ENCODE measurements around the gene TBC1D8. TPM values are rescaled to one million over a fixed set of nuclear protein-coding genes. Genes with fewer than 3 reads are reported as not detected.

Gene TBC1D8
- total and polyA plus RNA-seq, 2 donors (not counting 1 experiment from before 2014, with no cell fraction given), result 1.7 to 15.7 TPM

- Histone ChIP-seq H3K4me2 (replicated peaks; ENCODE audit: low read depth, low read length, poor library complexity, severe bottlenecking) (no peak overlapping the region), H3K4me3 (ENCODE audit: control extremely low read depth in 1 of 5, extremely low read depth in 1 of 5, insufficient read depth in 1 of 5, low read depth in 2 of 5, low read length in 4 of 5) (no peak overlapping the region), H3K36me3 (replicated peaks in 1 of 2; ENCODE audit: control extremely low read depth in 1 of 2, control insufficient read depth in 1 of 2, extremely low read depth in 1 of 2, insufficient read depth in 2 of 2, low read length in 1 of 2) (no peaks in the 10 kb centered on the region), H3K27me3 (replicated peaks in 1 of 4; ENCODE audit: control extremely low read depth in 1 of 4, control insufficient read depth in 3 of 4, insufficient read depth in 4 of 4, low read length in 3 of 4) (no peaks in the 10 kb centered on the region), H3K9me3 (ENCODE audit: control extremely low read depth in 1 of 3, control insufficient read depth in 2 of 3, insufficient read depth in 1 of 3, low read length in 2 of 3) (no peaks in the 10 kb centered on the region), H3K4me1 (ENCODE audit: control insufficient read depth in 2 of 2, insufficient read depth in 2 of 2, low read length in 2 of 2) (no peaks in the 10 kb centered on the region), H3K27ac (ENCODE audit: low read length in 2 of 2) (no peak overlapping the region), H2AFZ (ENCODE audit: insufficient read depth, low read depth, low read length, poor library complexity, severe bottlenecking) (no peak overlapping the region), H3K9ac (ENCODE audit: low read length) (no peak overlapping the region), H4K20me1 (ENCODE audit: control insufficient read depth, insufficient read depth, low read length, poor library complexity, severe bottlenecking) (no peaks in the 10 kb centered on the region), H3K79me2 (ENCODE audit: control insufficient read depth, insufficient read depth, low read length) (no peaks in the 10 kb centered on the region)
- TF ChIP-seq EZH2 (IDR thresholded peaks at IDR 0.05; ENCODE audit: borderline replicate concordance, insufficient read depth, low read depth, low read length, poor library complexity, severe bottlenecking), result no peak
- TF ChIP-seq CTCF (IDR thresholded peaks at IDR 0.05), result no peak
- POLR2A ChIA-PET, result no interaction called here
- CTCF ChIA-PET, result no interaction called here
- no peak overlapping the region for H3K27ac Mint-ChIP-seq
- WGBS (ENCODE audit: insufficient coverage), result 100% methylated on average over 4 of the region's 6 CpGs
- no peak for ATAC-seq (ENCODE audit: low read depth)
- no peak overlapping the region for H3K4me3 Mint-ChIP-seq
- H3K4me1 Mint-ChIP-seq, result peaks cover under 1% of the 10 kb centered on the region
- H3K9me3 Mint-ChIP-seq (ENCODE audit: insufficient read depth), result no peaks in the 10 kb centered on the region
- DNase-seq, result no peak
- intact Hi-C loops (cut with micrococcal nuclease), result no loop called here
- H3K27me3 Mint-ChIP-seq, result peaks cover 15% of the 10 kb centered on the region
These were observed 68.2 kb downstream of the TBC1D8 start for GRCh38 chr2:101082998-101083397.

GRCh38 chr2:101081375-101081907 is 69.7 kb downstream of the TBC1D8 start:
- Histone ChIP-seq H3K4me3 (ENCODE audit: control extremely low read depth in 1 of 5, extremely low read depth in 1 of 5, insufficient read depth in 1 of 5, low read depth in 2 of 5, low read length in 4 of 5) (no peak overlapping the region), H3K79me2 (ENCODE audit: control insufficient read depth, insufficient read depth, low read length) (no peaks in the 10 kb centered on the region), H4K20me1 (ENCODE audit: control insufficient read depth, insufficient read depth, low read length, poor library complexity, severe bottlenecking) (no peaks in the 10 kb centered on the region), H3K36me3 (replicated peaks in 1 of 2; ENCODE audit: control extremely low read depth in 1 of 2, control insufficient read depth in 1 of 2, extremely low read depth in 1 of 2, insufficient read depth in 2 of 2, low read length in 1 of 2) (no peaks in the 10 kb centered on the region), H3K27me3 (replicated peaks in 1 of 4; ENCODE audit: control extremely low read depth in 1 of 4, control insufficient read depth in 3 of 4, insufficient read depth in 4 of 4, low read length in 3 of 4) (no peaks in the 10 kb centered on the region), H3K9ac (ENCODE audit: low read length) (no peak overlapping the region), H3K4me1 (ENCODE audit: control insufficient read depth in 2 of 2, insufficient read depth in 2 of 2, low read length in 2 of 2) (no peaks in the 10 kb centered on the region), H3K4me2 (replicated peaks; ENCODE audit: low read depth, low read length, poor library complexity, severe bottlenecking) (no peak overlapping the region), H3K27ac (ENCODE audit: low read length in 2 of 2) (no peak overlapping the region), H3K9me3 (ENCODE audit: control extremely low read depth in 1 of 3, control insufficient read depth in 2 of 3, insufficient read depth in 1 of 3, low read length in 2 of 3) (no peaks in the 10 kb centered on the region), H2AFZ (ENCODE audit: insufficient read depth, low read depth, low read length, poor library complexity, severe bottlenecking) (no peak overlapping the region)
- ATAC-seq (ENCODE audit: low read depth), result no peak
- no peaks in the 10 kb centered on the region for H3K4me1 Mint-ChIP-seq
- no peak overlapping the region for H3K4me3 Mint-ChIP-seq
- intact Hi-C loops (cut with micrococcal nuclease), result no loop called here
- no peak for DNase-seq
- WGBS (ENCODE audit: insufficient coverage), result 100% methylated on average over 1 of the region's 1 CpG
- H3K27me3 Mint-ChIP-seq, result peaks cover 20% of the 10 kb centered on the region
- POLR2A ChIA-PET, result no interaction called here
- TF ChIP-seq CTCF (IDR thresholded peaks at IDR 0.05) (no peak), EZH2 (IDR thresholded peaks at IDR 0.05; ENCODE audit: borderline replicate concordance, insufficient read depth, low read depth, low read length, poor library complexity, severe bottlenecking) (no peak)
- CTCF ChIA-PET, result no interaction called here
- no peak overlapping the region for H3K27ac Mint-ChIP-seq
- H3K9me3 Mint-ChIP-seq (ENCODE audit: insufficient read depth), result no peaks in the 10 kb centered on the region

Data from B cell (primary cell).